ENCODE data around the gene LUZP1.

Gene LUZP1

GRCh38 chr1:23037081-23037740, 131.4 kb downstream of the LUZP1 start:
- H3K9me3 Mint-ChIP-seq: no peaks in the 10 kb centered on the region
- H3K4me1 Mint-ChIP-seq (ENCODE audit: low read depth): peaks cover 42% of the 10 kb centered on the region
- no peaks in the 10 kb centered on the region for H3K27me3 Mint-ChIP-seq
- DNase-seq: no peak
- H3K36me3 Mint-ChIP-seq (ENCODE audit: low read depth): peaks cover 44% of the 10 kb centered on the region
- no peak overlapping the region for H3K4me3 Mint-ChIP-seq
- H3K27ac Mint-ChIP-seq: no peak overlapping the region

DNA sequence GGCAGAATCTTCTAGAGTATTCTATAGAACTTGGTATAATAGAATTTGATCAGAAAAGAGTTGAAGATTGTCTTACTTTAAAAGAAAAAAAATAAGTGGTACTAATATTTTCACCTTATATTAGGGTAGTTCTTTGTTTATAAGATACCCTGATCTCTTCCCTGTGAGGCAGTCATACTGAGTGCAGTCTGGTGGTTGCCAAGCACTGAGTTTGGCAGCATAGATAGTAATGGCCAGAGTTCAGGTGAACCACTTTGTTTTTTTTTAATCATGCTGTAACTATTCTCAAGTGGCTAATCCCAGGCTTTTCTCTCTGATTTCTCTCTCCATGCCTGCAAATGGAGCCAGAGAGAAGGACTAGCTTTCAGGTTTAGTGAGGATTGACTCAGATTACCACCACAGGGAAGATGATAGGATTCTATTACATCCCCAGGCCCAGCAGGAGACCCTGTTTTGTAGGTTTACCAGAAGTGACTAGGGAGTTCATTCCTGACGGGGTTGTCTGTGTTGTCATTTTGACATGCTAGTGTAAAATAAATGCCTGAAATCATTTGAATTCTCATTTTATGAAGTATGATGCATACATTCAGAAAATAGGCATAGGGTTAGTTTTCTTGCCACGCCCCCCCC, 132.7 kb downstream of the LUZP1 start:
- H3K27ac Mint-ChIP-seq: no peak overlapping the region
- H3K4me3 Mint-ChIP-seq: no peak overlapping the region
- no peaks in the 10 kb centered on the region for H3K9me3 Mint-ChIP-seq
- H3K4me1 Mint-ChIP-seq (ENCODE audit: low read depth): peaks cover 47% of the 10 kb centered on the region
- H3K36me3 Mint-ChIP-seq (ENCODE audit: low read depth): peaks cover 49% of the 10 kb centered on the region
- no peaks in the 10 kb centered on the region for H3K27me3 Mint-ChIP-seq
- no peak for DNase-seq
